Chondrocyte (in vitro differentiated cells): ENCODE data around the gene ZNF423. TPM values are rescaled to one million over a fixed set of nuclear protein-coding genes. Genes with fewer than 3 reads are reported as not detected.

Experiments used
- DNase-seq: peaks from one replicate; pipeline ENCODE4 v3.0.0; 2021; ENCODE audit warnings: mixed read lengths, low spot score
- H3K27ac Mint-ChIP-seq: one replicate; pipeline ENCODE4 v1.8.0; 2021; ENCODE audit warnings: mild to moderate bottlenecking, moderate library complexity, mixed read lengths; ENCODE audit not compliant: unreplicated experiment
- H3K27me3 Mint-ChIP-seq: 2 replicates; pipeline ENCODE4 v1.8.0; 2021; ENCODE audit warnings: low read depth, mixed read lengths
- H3K36me3 Mint-ChIP-seq: 2 replicates; pipeline ENCODE4 v1.8.0; 2021; ENCODE audit warnings: low read depth, mixed read lengths
- H3K4me1 Mint-ChIP-seq: 2 replicates; pipeline ENCODE4 v1.8.0; 2021; ENCODE audit warnings: low read depth, mild to moderate bottlenecking, mixed read lengths
- H3K4me3 Mint-ChIP-seq: one replicate; pipeline ENCODE4 v1.8.0; 2021; ENCODE audit warnings: mild to moderate bottlenecking, moderate library complexity, mixed read lengths; ENCODE audit not compliant: unreplicated experiment
- H3K9me3 Mint-ChIP-seq: 2 replicates; pipeline ENCODE4 v1.8.0; 2021; ENCODE audit warnings: low read depth, mixed read lengths
- CTCF ChIP-seq: fragments of 200-600 bp; sonication (generic); IDR thresholded peaks from 2 replicates; pipeline ENCODE4 v1.5.0; 2021; ENCODE audit warnings: antibody characterized with exemption, mild to moderate bottlenecking, moderate library complexity
- total RNA-seq: library from RNA; stranded (reverse); gene quantifications from 3 replicates; pipeline ENCODE4 v1.2.1, GENCODE V29; 2021

The ZNF423 gene
- total RNA-seq, 1 donor from 2014 or later: 4.7 TPM

- H3K4me1 Mint-ChIP-seq: no peaks in the 10 kb centered on the region
- H3K27me3 Mint-ChIP-seq: peaks cover 23% of the 10 kb centered on the region
- no peak for TF ChIP-seq CTCF
- DNase-seq: no peak
- no peaks in the 10 kb centered on the region for H3K9me3 Mint-ChIP-seq
- no peak overlapping the region for H3K4me3 Mint-ChIP-seq
- H3K36me3 Mint-ChIP-seq: no peaks in the 10 kb centered on the region
- no peak overlapping the region for H3K27ac Mint-ChIP-seq
These were observed 399.1 kb downstream of the ZNF423 start for GRCh38 chr16:49456763-49457162.

GRCh38 chr16:49455991-49456745 is 399.7 kb downstream of the ZNF423 start:
- Mint-ChIP-seq H3K4me1 (no peaks in the 10 kb centered on the region), H3K27ac (no peak overlapping the region), H3K27me3 (peaks cover 28% of the 10 kb centered on the region), H3K4me3 (no peak overlapping the region), H3K36me3 (no peaks in the 10 kb centered on the region), H3K9me3 (no peaks in the 10 kb centered on the region)
- no peak for TF ChIP-seq CTCF
- no peak for DNase-seq

GRCh38 chr16:49455181-49455990 is 400.5 kb downstream of the ZNF423 start:
- Mint-ChIP-seq H3K4me3 (no peak overlapping the region), H3K27ac (no peak overlapping the region), H3K36me3 (no peaks in the 10 kb centered on the region), H3K27me3 (peaks cover 34% of the 10 kb centered on the region), H3K9me3 (no peaks in the 10 kb centered on the region), H3K4me1 (no peaks in the 10 kb centered on the region)
- no peak for TF ChIP-seq CTCF
- DNase-seq: peak; percentile 62

GRCh38 chr16:49454426-49455180 is 401.3 kb downstream of the ZNF423 start:
- Mint-ChIP-seq H3K4me3 (no peak overlapping the region), H3K27me3 (peaks cover 34% of the 10 kb centered on the region), H3K9me3 (no peaks in the 10 kb centered on the region), H3K4me1 (no peaks in the 10 kb centered on the region), H3K27ac (no peak overlapping the region), H3K36me3 (no peaks in the 10 kb centered on the region)
- peak; percentile 79 for DNase-seq
- TF ChIP-seq CTCF: no peak

- no peak for TF ChIP-seq CTCF
- H3K27ac Mint-ChIP-seq: no peak overlapping the region
- H3K36me3 Mint-ChIP-seq: no peaks in the 10 kb centered on the region
- H3K4me1 Mint-ChIP-seq: no peaks in the 10 kb centered on the region
- no peak overlapping the region for H3K4me3 Mint-ChIP-seq
- peaks cover 34% of the 10 kb centered on the region for H3K27me3 Mint-ChIP-seq
- H3K9me3 Mint-ChIP-seq: no peaks in the 10 kb centered on the region
- peak; percentile 19 for DNase-seq
These were observed 401.9 kb downstream of the ZNF423 start for GRCh38 chr16:49453983-49454382.
